GM18508 (cell line): ENCODE measurements around the gene PAQR7.

ENCODE experiments used
- ATAC-seq: cut with Tn5 transposase; IDR thresholded peaks from one replicate; pipeline ENCODE4 v1.9.1; 2021; ENCODE audit warnings: moderate number of reproducible peaks; ENCODE audit not compliant: insufficient read depth, unreplicated experiment

The PAQR7 gene

DNA sequence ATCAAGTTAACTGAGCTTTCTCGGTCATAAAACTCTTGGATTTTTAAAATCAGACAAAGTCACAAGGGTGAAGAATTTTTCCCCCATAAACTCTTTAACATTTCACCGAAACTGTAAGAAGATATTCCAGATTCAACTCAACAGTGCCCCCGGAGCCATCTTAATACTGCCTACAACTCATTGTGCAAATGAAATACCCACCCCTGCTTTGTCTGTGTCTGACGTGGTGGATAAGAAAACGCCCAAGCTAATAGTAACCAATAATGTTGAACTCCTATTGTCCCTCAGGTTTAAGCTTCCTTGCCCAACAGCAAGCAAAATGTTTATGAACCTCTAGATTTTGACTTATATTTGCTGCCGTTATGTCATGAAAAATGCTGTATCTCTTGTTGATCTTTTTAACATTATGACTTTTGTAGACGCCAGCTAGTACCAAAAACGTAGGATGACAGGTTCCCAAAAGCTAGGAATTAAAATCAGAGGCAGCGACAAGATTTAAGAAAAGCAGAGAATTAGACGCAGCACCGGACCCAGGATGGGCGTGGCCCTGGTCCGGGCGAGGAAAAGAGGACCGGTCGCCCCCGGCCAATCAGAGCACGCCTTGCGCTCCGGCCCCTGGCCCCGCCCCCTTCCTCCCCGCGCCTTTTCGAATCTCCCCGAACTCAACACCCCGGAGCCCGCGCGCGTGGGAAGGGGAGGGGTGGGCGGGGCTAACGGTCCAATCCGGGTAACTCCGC lies 29.6 kb upstream of the PAQR7 start:
- ATAC-seq, result no peak

DNA sequence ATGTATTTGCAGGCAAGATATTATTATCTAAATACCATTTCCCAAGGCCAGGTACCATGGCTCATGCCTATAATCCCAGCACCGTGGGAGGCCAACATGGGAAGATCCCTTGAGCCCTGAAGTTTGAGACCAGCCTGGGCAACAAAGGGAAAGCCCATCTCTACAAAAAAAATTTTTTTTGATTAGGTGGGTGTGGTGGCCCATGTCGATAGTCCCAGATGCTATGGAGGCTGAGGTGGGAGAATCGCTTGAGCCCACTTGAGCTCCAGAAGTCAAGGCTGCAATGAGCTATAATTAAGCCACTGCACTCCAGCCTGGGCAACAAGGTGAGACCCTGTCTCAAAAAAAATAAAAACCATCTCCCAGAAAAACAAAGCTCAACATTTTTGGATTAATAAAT lies 28.5 kb upstream of the PAQR7 start:
- no peak for ATAC-seq

DNA sequence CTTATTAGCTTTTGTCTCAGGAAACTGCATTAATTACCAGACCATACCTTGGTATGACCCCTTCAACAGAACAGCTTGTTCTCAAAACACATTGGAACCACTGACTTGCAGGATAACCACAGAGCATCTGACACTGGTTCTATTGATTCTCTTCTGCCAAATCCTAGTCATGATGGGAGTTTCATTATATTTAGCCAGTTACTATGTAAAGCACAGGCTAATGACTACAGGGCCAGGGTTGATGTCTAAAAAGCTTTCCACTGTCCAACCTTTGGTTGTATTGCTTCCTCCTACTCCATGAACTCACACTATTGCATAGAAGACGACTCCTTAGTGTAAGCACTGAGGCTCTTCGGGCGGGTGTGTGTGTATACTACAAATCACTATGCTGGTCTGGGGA lies 27.0 kb upstream of the PAQR7 start:
- ATAC-seq, result no peak

DNA sequence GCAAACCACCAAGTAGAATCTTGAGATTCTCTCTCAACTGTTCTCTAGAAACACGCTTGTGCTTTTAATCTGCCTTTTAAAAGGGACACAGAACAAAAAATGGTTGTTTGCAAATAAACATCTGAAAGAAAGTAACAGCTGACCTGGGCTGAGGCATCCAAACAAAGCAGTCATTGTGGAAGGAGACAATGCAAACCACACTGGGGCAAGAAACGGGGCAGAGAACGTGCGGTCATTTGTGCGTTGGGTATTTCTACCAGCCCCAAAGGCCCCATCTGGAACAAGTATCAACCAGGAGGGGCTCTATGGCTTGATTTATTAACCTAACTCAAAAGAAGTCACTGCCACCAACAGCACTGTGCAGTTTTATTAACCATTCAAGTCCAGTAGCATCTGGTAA lies 24.7 kb upstream of the PAQR7 start:
- ATAC-seq, result no peak

DNA sequence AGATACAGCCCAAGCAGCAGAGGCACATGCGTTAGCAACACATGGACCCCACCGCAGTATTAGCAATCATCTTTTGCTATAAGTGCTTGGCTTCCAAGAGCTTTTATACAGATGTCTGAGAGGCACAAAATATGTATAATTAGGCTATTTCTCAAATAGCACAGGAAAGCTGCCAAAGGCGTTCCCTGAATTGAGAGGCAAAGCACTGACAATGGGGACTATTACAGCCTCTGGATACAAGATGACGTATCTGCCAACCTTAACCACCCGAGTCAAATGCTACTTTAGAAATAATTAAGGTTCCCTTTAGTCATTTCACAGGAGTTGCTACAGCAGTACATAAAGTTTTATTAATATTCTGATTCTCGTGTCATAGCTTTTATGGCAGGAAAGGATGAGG lies 24.3 kb upstream of the PAQR7 start:
- no peak for ATAC-seq

DNA sequence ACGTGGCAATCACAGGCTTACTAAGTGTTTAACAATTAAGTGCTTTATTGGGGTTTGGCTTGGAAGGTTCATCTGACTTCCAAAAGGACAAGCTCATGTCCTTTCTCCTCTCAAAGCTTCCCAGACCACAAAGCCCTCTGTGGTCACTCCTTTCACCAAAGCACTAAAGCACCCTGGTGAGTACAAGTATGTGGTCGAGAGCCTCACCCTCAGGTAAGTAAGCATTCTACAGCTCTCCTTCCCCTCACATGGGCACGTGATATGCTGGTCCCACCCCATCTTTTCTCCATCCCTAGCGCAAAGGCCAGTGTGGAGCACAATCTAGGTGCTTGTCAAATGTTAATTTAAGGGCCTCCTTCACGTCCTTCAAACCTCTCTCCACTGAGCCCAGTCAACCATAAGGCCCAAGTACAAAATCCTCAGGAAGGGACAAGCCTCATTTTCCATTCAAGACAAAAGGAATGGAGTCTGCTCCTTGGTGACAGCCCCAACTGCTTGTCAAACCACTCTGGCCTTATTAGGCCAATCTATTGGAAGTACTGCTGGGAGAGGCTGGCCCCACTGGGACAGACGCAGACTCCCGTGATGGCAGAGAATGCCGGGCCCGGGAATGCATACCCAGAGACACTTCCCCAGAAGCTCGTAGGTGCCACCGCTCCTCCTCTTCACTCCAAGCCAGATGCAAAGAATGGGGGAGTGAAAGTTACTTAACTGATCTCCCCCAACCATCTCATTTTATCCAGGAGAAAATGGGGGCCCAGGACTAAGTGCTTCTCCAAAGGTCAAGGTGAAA lies 22.9 kb upstream of the PAQR7 start:
- ATAC-seq, result no peak

DNA sequence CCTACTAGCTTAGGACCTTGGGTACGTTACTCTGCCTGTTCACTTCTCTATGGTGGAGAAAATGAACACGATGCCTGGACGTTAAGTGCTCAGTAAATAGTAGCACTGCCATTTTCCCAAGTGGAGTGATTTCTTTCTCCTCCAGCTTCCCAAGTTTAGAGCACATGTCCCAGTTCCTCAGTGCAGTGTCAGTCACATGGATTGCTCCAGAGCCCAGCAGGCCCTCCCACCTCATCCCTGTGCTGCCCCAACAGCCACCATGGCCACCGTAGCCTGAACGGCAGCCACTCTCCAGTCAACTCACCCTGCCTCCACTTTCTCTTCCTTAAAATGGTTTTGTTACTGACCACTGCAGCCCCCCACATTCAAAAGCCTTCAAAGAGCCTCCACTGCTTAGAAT lies 22.2 kb upstream of the PAQR7 start:
- ATAC-seq, result no peak

DNA sequence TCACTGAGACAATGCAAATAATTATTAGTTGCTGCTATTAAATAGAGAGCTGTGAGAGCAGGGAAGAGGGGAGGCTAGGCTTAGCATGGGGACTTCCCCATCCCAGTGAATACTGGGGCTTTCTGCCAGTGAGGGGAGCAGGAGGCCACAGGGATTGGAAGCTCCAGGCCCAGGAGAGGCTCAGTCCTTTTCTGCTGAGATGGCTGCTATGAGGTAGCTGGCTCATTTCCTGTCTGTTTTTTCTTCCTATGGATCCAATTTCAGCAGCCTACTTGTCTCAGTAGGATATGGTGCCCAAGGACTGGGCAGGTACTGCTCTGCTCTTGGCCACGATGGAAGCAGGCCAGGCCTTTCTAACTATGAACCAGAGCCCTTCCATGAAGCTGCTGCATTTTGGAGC lies 20.8 kb upstream of the PAQR7 start:
- ATAC-seq, result no peak

DNA sequence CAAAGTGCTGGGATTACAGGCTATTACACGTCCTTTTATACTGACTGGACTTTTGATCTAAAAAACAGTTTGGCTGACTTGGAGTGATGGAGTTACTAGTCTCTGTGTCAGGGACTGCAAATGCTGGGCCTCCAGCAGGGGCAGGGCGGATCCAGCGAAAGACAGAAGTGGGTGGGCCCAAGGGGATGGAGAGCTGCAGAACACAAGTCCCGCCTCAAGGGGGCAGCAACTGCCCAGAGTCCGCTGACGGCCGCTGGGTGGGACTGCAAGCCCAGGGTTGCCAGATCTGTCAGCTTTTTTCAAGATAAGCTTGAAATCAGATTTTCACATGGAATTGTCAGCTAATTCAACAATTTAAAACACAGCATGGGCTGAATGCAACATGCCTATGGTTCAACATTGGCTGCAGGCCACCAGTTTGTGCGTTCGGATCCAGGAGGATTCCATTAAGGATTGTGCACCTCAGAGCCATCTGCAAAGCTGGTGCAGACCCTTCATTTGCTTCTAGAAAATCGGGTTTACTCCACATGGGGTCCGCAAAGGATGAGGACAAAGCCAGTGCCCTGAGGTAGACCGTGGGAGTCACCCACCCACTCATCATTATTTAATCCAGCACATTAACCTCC lies 20.0 kb upstream of the PAQR7 start:
- ATAC-seq, result no peak

DNA sequence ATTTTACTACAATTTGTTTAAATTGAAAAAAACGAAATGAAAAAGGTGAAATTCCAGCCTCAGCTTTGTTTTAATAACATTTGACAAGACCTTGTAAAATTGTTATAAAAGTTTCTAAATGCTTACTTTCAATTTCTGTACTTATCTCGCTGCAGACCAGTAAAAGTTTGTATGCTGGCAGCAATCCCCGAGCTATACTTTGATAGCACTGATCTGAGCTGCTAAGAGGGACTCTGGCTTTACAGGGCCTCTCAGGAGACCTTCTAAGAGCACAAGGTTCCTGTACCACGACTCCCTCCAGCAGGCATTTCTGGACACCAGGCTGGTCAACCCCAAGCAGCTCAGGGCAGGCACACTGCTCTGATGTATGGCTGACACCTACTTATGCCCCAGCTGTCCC lies 17.6 kb upstream of the PAQR7 start:
- no peak for ATAC-seq

DNA sequence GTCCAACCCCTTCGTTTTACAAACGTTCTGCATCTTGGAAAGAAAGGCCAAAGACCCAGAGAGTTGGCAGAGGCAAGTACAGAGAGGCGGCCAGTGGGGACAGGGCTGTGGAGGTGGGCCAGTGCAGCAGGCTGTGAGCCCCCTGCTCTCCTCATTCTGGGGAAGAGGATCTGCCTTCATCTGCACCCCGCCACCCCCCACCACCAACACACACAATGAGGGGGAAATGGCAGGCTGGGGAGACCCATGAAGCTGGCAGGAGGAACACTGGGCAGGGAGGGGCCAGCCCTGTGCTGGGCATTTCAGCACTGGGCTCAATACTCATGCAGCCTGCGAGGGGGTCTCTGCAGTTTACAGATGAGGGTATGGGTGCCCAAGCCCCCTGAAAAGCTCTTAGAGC lies 16.1 kb upstream of the PAQR7 start:
- no peak for ATAC-seq

DNA sequence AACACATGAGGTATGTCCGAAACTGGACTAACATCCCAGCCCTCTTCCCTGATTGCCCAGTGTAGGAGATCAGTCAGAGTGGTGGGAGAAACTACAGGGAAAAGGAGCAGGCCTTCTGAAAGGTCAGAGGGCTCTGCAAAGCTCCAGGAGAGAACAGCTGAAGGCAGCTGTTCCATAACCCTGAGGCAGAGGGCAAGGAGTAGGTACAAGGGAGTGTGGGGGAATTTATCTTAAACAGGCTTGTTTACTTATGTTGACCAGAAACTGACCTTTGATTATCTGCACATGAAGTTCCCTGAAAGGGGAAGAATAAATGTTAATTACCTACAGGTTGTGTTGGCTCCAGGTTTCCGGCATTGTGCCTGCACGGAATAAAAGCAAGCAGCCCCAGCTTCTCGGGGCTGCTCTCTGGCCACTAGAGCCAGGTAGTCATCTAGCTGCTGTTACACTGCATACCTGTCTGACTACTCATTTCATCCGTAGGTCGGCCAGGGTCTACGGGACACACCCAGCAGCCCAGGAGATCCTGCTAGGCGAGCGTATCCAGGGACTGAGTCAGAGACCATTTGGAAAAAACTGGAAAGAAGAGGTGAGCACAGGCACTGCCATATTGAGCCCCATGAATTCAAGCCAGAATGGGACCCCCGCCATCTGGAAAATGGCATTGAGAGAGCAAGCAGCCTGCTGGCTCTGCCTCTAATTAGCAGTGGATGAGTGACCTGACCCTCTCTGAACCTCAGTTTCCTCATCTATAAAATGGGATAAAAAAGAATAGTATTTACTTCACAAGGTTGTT lies 14.9 kb upstream of the PAQR7 start:
- ATAC-seq, result no peak

DNA sequence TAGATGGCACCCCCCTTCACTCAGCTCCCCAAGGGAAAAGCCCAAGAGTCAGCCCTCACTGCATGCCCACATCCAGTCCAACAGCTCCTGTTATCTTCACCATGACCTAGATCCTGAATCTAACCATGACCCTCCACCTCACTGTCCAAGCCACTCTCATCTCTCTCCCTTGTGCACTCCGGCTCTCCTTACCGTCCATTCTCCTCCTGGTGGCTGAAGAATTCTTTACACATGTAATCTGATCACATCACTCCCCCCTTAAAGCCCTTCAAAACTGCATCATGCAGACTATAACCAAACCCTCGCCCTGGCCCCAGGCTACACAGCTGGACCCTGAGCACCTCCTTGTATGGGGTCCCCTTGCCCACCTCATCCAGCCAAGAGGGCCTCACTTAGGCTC lies 14.0 kb upstream of the PAQR7 start:
- ATAC-seq, result no peak

DNA sequence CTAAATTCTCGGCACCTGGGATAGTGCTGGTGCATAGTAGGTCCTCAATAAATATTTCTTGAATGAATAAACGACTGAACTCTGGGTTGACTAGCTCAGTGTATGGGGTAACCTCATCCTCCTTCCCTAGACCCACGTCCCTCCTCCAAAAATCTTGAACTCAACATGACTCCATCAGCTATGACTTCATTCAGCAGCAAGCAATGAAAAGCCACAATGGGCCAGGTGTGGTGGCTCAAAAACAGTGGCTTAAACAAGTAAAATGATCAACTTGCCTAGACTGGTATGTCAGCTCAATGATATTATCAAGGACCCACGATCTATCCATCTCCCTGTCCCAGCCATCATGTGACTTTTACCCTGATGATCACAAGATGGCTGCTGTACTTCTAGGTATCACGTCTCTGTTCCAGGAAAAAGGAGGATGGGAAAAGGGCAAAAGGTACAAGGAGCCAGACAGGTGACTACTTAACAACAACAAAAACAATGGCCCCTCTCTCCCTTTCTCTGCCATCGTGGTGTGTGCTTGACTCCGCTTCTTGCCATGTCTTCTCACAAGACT lies 13.0 kb upstream of the PAQR7 start:
- ATAC-seq, result no peak

DNA sequence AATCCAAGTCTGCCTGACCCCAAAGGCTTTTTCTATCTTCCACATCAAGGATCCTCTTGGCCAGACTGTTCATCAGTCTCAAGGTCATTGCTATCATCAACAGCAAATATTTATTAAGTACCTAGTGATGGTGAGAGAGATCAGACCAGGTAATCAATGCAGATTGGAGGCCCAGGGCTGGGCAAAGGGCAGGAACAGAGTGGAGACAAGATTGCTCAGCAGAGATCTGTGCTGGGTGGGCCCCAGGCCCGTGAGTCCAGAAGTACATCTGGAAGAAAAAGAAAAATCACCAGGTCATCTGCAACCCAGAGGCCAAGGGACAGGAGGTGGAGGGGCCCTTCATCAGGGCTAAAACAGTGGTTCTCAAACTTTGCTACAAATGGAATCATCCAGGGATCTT lies 10.1 kb upstream of the PAQR7 start:
- ATAC-seq, result no peak

DNA sequence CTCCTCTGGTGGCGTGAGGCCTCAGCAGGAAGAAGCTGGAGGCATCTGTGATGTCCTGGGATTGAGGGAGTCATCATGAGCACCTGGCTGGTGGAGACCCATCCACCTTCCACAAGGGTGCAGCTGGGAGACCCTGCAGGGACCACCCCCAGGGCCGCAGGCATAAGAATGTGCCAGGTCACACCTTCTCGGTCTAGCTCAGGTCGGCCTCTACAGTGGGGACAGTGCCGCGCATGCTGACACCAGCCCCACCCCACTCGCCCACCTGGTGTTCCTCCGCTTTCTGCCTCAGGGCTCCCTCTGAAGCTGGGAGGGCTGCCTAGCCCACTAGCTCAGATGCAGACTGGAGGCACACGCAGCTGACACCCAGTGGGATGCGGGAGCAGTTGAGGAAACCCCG lies 5.8 kb upstream of the PAQR7 start:
- no peak for ATAC-seq

DNA sequence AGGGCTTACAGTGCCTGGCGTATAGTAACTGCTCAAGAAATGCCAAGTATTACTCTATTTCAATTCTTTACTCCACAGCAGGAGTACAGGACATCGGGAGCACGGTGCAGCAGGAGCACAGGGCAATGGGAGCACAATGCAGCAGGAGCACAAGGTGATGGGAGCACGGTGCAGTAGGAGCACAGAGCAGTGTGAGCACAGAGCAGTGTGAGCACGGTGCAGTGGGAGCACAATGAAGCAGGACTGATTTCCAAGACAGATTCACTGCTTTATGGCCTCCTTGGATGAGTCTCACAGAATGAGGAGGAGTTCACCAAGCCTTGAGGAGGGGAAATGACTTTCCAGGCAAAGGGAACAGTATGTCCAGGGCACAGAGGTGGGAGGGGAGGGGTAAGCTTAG lies 5.0 kb upstream of the PAQR7 start:
- ATAC-seq, result no peak

DNA sequence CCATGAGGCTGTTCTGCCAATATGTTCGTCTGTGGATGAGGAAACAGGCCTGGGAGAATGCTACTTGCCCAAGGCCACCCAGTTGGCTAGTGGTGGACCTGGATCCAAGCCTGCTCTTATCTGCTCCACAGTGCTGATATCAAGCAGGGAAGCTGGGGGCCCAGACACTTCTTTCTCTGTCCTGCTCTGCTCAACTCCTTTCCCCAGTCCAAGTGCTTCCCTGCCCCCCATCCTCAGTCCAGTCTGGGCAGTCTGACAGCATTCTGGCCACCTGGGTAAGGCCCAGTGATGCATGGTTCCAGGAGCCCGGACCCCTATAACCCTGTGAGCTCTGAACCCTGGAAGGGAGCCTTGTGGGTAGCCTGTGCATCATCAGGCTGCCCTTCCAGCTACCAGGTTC lies 4.2 kb upstream of the PAQR7 start:
- no peak for ATAC-seq

DNA sequence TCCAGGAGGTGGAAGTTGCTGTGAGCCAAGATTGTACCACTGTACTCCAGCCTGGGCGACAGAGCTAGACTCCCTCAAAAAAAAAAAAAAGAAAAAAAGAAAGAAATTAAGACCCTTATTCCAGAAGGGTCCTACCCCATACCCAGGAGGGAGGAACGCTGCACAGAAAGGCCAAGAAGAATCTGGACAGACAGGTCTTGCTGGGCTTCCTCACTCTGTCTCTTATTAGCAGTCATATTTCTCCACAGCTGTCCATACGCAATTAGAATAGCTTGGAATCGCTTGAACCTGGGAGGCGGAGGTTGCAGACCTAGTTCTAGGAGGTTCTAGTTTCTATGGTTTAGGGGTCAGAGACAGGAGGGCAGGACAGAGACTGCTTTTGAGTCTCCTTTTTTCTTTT lies 3.2 kb upstream of the PAQR7 start:
- no peak for ATAC-seq

DNA sequence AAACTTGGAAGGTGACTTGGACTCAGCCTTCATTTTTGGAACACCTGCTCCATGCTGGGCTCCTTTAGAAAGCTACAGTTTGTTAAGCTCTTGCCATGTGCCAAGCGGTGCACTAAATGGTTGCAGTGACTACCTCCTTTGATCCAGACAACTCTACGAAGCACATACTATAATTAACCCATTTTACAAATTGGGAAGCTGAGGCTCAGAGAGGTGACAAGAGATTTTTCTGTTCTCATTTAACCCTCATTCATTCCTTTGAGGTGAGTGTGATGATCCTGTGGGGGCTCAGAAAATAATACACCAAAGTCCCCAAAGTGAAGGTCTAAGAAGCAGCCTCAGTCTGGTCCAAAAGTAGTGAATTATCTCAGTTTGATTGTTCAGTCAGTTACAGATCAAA lies 1.6 kb upstream of the PAQR7 start:
- no peak for ATAC-seq

DNA sequence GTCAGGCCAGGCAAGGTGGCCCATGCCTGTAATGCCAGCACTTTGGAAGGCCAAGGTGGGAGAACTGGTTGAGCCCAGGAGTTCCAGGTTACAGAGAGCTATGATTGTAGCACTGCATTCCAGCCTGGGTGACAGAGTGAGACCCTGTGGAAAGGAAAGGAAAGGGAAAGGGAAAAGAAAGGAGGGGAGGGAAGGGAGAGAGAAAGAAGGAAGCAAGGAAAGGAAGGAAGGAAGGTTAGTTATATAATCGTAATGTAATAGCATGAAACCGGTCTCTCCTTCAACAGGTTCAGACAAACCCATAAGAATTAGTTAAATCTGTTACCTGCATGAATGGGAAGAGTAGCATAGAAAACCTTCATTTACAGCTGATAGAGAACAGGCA lies 1.2 kb upstream of the PAQR7 start:
- ATAC-seq, result no peak
